Measurements from ENCODE around the gene ABHD17B. TPM values are rescaled to one million over a fixed set of nuclear protein-coding genes. Genes with fewer than 3 reads are reported as not detected.

The ABHD17B gene
- total RNA-seq, 2 donors from 2014 or later: 6.0 to 9.6 TPM

- no peak for TF ChIP-seq POLR2A (IDR thresholded peaks at IDR 0.05)
- TF ChIP-seq CTCF (IDR thresholded peaks at IDR 0.05): no peak
Measured at GRCh38 chr9:71858812-71859211, 52.2 kb downstream of the ABHD17B start.

GRCh38 chr9:71858102-71858798, 52.7 kb downstream of the ABHD17B start:
- H3K27me3 ChIP-seq: no peaks in the 10 kb centered on the region
- no peak overlapping the region for H3K4me3 ChIP-seq
- peaks cover 0 to 11% (median 0%) of the 10 kb centered on the region in 3 donors for H3K9me3 ChIP-seq
- TF ChIP-seq POLR2A (IDR thresholded peaks at IDR 0.05) (no peak), CTCF (IDR thresholded peaks at IDR 0.05) (no peak)
- intact Hi-C loops (cut with DNase I): no loop called here
- H3K27ac ChIP-seq: no peak overlapping the region
- 83 to 100% methylated on average over 2 of the region's 2 CpGs for WGBS, 2 donors
- no peaks in the 10 kb centered on the region for H3K4me1 ChIP-seq
- ATAC-seq (no peak), DNase-seq (no peak)
- H3K36me3 ChIP-seq (replicated peaks in 1 of 2; ENCODE audit: insufficient read depth in 1 of 2, low read depth in 2 of 2): no peaks in the 10 kb centered on the region

More at GRCh38 chr9:71858812-71859211, 52.2 kb downstream of the ABHD17B start:
- DNase-seq (no peak), ATAC-seq (no peak)
- intact Hi-C loops (cut with DNase I): no loop called here
- H3K27ac ChIP-seq: no peak overlapping the region
- H3K4me3 ChIP-seq: no peak overlapping the region
- H3K27me3 ChIP-seq: no peaks in the 10 kb centered on the region
- peaks cover 0 to 11% (median 0%) of the 10 kb centered on the region in 3 donors for H3K9me3 ChIP-seq
- no peaks in the 10 kb centered on the region for H3K36me3 ChIP-seq (replicated peaks in 1 of 2; ENCODE audit: insufficient read depth in 1 of 2, low read depth in 2 of 2)
- H3K4me1 ChIP-seq: no peaks in the 10 kb centered on the region

- Histone ChIP-seq H3K27ac (no peak overlapping the region), H3K9me3 (peaks cover 0 to 11% (median 0%) of the 10 kb centered on the region in 3 donors), H3K4me3 (no peak overlapping the region), H3K36me3 (replicated peaks in 1 of 2; ENCODE audit: insufficient read depth in 1 of 2, low read depth in 2 of 2) (no peaks in the 10 kb centered on the region), H3K4me1 (no peaks in the 10 kb centered on the region), H3K27me3 (no peaks in the 10 kb centered on the region)
- intact Hi-C loops (cut with DNase I): no loop called here
- ATAC-seq (no peak), DNase-seq (no peak)
- no peak for TF ChIP-seq POLR2A (IDR thresholded peaks at IDR 0.05)
- no peak for TF ChIP-seq CTCF (IDR thresholded peaks at IDR 0.05)
Measured at GRCh38 chr9:71857159-71857558, 53.8 kb downstream of the ABHD17B start.

GRCh38 chr9:71854811-71855210, 56.2 kb downstream of the ABHD17B start:
- DNase-seq (no peak), ATAC-seq (no peak)
- 77 to 84% methylated on average over 5 of the region's 5 CpGs for WGBS, 2 donors
- Histone ChIP-seq H3K4me1 (no peaks in the 10 kb centered on the region), H3K36me3 (replicated peaks in 1 of 2; ENCODE audit: insufficient read depth in 1 of 2, low read depth in 2 of 2) (no peaks in the 10 kb centered on the region), H3K4me3 (no peak overlapping the region), H3K27ac (no peak overlapping the region), H3K27me3 (no peaks in the 10 kb centered on the region), H3K9me3 (peaks cover 0 to 6% (median 0%) of the 10 kb centered on the region in 3 donors)
- intact Hi-C loops (cut with DNase I): no loop called here
- TF ChIP-seq CTCF (IDR thresholded peaks at IDR 0.05): no peak
- no peak for TF ChIP-seq POLR2A (IDR thresholded peaks at IDR 0.05)

- Histone ChIP-seq H3K27ac (no peak overlapping the region), H3K9me3 (no peaks in the 10 kb centered on the region), H3K27me3 (no peaks in the 10 kb centered on the region), H3K36me3 (replicated peaks in 1 of 2; ENCODE audit: insufficient read depth in 1 of 2, low read depth in 2 of 2) (no peaks in the 10 kb centered on the region), H3K4me1 (no peaks in the 10 kb centered on the region), H3K4me3 (no peak overlapping the region)
- WGBS, 2 donors: 94 to 100% methylated on average over 1 of the region's 1 CpG
- no peak for TF ChIP-seq CTCF (IDR thresholded peaks at IDR 0.05)
- no peak for TF ChIP-seq POLR2A (IDR thresholded peaks at IDR 0.05)
- no peak for DNase-seq
- ATAC-seq: no peak
- intact Hi-C loops (cut with DNase I): no loop called here
Measured at GRCh38 chr9:71853084-71853483, 57.9 kb downstream of the ABHD17B start.

Measured in body of pancreas (tissue), 4 donors.